Measurements from ENCODE around the gene TNIP3. TPM values are rescaled to one million over a fixed set of nuclear protein-coding genes. Genes with fewer than 3 reads are reported as not detected.

Gene TNIP3
- total RNA-seq, 1 donor from 2014 or later, result not detected

- no peak for DNase-seq (ENCODE audit: low spot score)
- no peaks in the 10 kb centered on the region for H3K4me1 Mint-ChIP-seq
- H3K27ac Mint-ChIP-seq, result no peak overlapping the region
Observed at GRCh38 chr4:121189326-121190215, 25.4 kb upstream of the TNIP3 start.

DNA sequence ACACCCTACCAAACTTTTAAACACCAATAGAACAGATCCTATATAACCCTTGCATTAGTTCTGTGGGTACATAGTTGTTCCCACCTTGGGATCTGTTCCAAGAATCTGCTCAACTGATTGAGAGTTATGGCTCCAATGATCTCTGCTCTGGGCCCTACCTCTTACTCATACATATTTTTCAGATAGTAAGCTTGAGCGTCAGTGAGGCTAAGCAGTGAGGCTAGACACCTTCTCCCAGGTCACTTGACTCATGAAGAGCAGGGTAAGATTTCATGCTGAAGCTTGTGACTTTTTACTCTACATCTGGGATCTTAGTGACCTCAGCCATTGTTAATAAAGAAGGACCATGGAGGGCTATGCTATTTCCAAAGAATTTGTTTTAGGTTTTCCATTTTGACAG lies 23.1 kb upstream of the TNIP3 start:
- Mint-ChIP-seq H3K4me3 (no peak overlapping the region), H3K9me3 (peaks cover 4% of the 10 kb centered on the region), H3K4me1 (no peaks in the 10 kb centered on the region), H3K36me3 (no peaks in the 10 kb centered on the region), H3K27me3 (ENCODE audit: insufficient read depth, low read depth) (peaks cover 7% of the 10 kb centered on the region), H3K27ac (no peak overlapping the region)
- no peaks in the 10 kb centered on the region for H3K4me1 ChIP-seq
- H3F3A ChIP-seq (ENCODE audit: low read depth), result no peaks in the 10 kb centered on the region
- TF ChIP-seq EZH2phosphoT487 (IDR thresholded peaks at IDR 0.05) (no peak), EZH2 (IDR thresholded peaks at IDR 0.05) (no peak)
- TF ChIP-seq, protein P1, sequence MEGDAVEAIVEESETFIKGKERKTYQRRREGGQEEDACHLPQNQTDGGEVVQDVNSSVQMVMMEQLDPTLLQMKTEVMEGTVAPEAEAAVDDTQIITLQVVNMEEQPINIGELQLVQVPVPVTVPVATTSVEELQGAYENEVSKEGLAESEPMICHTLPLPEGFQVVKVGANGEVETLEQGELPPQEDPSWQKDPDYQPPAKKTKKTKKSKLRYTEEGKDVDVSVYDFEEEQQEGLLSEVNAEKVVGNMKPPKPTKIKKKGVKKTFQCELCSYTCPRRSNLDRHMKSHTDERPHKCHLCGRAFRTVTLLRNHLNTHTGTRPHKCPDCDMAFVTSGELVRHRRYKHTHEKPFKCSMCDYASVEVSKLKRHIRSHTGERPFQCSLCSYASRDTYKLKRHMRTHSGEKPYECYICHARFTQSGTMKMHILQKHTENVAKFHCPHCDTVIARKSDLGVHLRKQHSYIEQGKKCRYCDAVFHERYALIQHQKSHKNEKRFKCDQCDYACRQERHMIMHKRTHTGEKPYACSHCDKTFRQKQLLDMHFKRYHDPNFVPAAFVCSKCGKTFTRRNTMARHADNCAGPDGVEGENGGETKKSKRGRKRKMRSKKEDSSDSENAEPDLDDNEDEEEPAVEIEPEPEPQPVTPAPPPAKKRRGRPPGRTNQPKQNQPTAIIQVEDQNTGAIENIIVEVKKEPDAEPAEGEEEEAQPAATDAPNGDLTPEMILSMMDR (IDR thresholded peaks at IDR 0.05), result no peak
- no peaks in the 10 kb centered on the region for H3K27me3 ChIP-seq
- no peak overlapping the region for H2AFZ ChIP-seq (replicated peaks)
- no peak for DNase-seq (ENCODE audit: low spot score)
- no peaks in the 10 kb centered on the region for H3K9me3 ChIP-seq (ENCODE audit: low read depth)
- no peak overlapping the region for H3K4me3 ChIP-seq
- H4K20me1 ChIP-seq (ENCODE audit: low read depth), result no peaks in the 10 kb centered on the region
- no peaks in the 10 kb centered on the region for H3K36me3 ChIP-seq
- no peaks in the 10 kb centered on the region for H3K79me2 ChIP-seq (ENCODE audit: low read depth)
- no peak overlapping the region for H3K4me2 ChIP-seq
- no peak overlapping the region for H3K27ac ChIP-seq
- no peak overlapping the region for H3K9ac ChIP-seq

More at GRCh38 chr4:121189326-121190215, 25.4 kb upstream of the TNIP3 start:
- Histone ChIP-seq H4K20me1 (ENCODE audit: low read depth) (no peaks in the 10 kb centered on the region), H3K27ac (no peak overlapping the region), H3K4me3 (no peak overlapping the region), H3K79me2 (ENCODE audit: low read depth) (no peaks in the 10 kb centered on the region), H3K27me3 (no peaks in the 10 kb centered on the region), H3K9me3 (ENCODE audit: low read depth) (no peaks in the 10 kb centered on the region), H3F3A (ENCODE audit: low read depth) (no peaks in the 10 kb centered on the region), H3K4me2 (no peak overlapping the region), H3K4me1 (no peaks in the 10 kb centered on the region), H3K9ac (no peak overlapping the region), H2AFZ (replicated peaks) (no peak overlapping the region), H3K36me3 (no peaks in the 10 kb centered on the region)
- no peak overlapping the region for H3K4me3 Mint-ChIP-seq
- H3K27me3 Mint-ChIP-seq (ENCODE audit: insufficient read depth, low read depth), result peaks cover 7% of the 10 kb centered on the region
- no peaks in the 10 kb centered on the region for H3K9me3 Mint-ChIP-seq
- TF ChIP-seq EZH2phosphoT487 (IDR thresholded peaks at IDR 0.05) (no peak), EZH2 (IDR thresholded peaks at IDR 0.05) (no peak)
- TF ChIP-seq, protein P1 (IDR thresholded peaks at IDR 0.05), result no peak
- no peaks in the 10 kb centered on the region for H3K36me3 Mint-ChIP-seq

DNA sequence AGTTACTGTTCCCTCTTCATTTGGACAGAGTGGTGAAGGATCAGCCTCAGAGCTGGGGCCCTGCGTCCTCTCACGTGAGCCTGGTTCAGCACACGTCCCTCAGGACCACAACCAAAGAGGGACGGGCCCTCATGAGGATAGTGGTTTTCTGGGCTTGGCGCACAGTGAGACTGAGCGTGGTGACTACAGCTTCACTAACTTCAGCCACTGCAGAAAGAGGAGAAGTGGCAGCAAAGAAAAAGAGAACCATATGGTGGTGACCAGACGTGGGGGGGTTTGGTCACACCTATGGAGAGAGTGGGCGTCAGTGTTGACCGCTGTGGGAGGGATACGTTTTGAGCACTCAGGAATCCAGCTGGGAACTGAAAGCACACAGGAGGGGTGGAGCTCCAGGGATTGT lies 21.8 kb upstream of the TNIP3 start:
- Histone ChIP-seq H3K4me1 (no peaks in the 10 kb centered on the region), H3K9ac (no peak overlapping the region), H3K4me2 (no peak overlapping the region), H2AFZ (replicated peaks) (no peak overlapping the region), H3K9me3 (ENCODE audit: low read depth) (no peaks in the 10 kb centered on the region), H3K4me3 (no peak overlapping the region), H4K20me1 (ENCODE audit: low read depth) (no peaks in the 10 kb centered on the region), H3K27ac (no peak overlapping the region), H3K79me2 (ENCODE audit: low read depth) (no peaks in the 10 kb centered on the region), H3F3A (ENCODE audit: low read depth) (no peaks in the 10 kb centered on the region), H3K27me3 (no peaks in the 10 kb centered on the region), H3K36me3 (no peaks in the 10 kb centered on the region)
- H3K4me3 Mint-ChIP-seq, result no peak overlapping the region
- H3K27ac Mint-ChIP-seq, result no peak overlapping the region
- no peak for DNase-seq (ENCODE audit: low spot score)
- peaks cover 4% of the 10 kb centered on the region for H3K9me3 Mint-ChIP-seq
- TF ChIP-seq EZH2phosphoT487 (IDR thresholded peaks at IDR 0.05), result no peak
- no peak for TF ChIP-seq EZH2 (IDR thresholded peaks at IDR 0.05)
- TF ChIP-seq, protein P1 (IDR thresholded peaks at IDR 0.05), result no peak
- H3K27me3 Mint-ChIP-seq (ENCODE audit: insufficient read depth, low read depth), result peaks cover 7% of the 10 kb centered on the region
- no peaks in the 10 kb centered on the region for H3K36me3 Mint-ChIP-seq
- no peaks in the 10 kb centered on the region for H3K4me1 Mint-ChIP-seq
